Jurkat, Clone E6-1 (cell line): ENCODE data around the gene RPS2.

Experiments used
- DNase-seq: peaks from one replicate; pipeline ENCODE4 v3.0.0-alpha.2; 2011; ENCODE audit warnings: low read depth, low spot score
- H3K4me3 ChIP-seq: 2 replicates; pipeline ENCODE4 v1.5.1; 2011; ENCODE audit warnings: mild to moderate bottlenecking, low read length, control low read depth, moderate library complexity

RPS2 gene

GRCh38 chr16:1914988-1915387 lies 49.6 kb downstream of the RPS2 start:
- no peak overlapping the region for H3K4me3 ChIP-seq
- DNase-seq, result no peak

- H3K4me3 ChIP-seq, result no peak overlapping the region
- no peak for DNase-seq
Measured at GRCh38 chr16:1914084-1914608, 50.5 kb downstream of the RPS2 start.

DNA sequence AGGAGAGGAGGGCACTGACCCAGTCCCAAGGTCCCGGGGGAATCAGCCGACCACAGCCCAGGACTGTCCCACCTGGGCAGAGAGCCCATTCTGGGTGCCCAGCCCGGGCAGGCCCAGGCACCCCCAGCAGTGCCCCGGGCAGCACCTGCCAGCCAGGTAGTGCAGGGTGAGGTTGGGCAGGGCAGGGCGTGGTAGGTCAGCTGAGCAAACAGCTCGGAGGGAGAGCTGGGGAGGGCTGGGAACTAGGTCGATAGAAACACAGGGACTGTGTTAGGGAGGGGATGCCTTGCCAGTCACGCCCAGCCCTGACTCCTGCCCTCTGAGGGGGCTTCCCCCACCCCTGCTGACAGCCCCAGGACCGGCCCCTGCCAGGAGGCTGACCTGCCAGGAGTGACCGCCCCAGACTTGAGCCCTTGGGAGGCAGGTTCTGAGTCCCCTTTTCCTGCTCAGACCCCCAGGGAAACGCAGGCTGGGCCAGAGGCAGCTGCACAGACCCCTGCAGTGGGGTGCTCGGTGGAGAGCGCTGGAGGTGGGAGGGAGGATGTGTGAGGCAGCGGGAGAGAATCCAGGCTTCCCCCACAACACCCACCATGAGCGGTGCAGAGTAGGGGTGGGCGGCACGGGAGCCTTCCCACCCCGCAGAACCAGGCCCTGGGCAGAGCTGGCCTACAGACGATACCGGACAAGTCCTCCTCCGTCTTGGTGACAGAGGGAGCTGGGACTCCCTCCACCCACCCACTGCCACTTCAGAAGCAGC lies 51.1 kb downstream of the RPS2 start:
- no peak for DNase-seq
- H3K4me3 ChIP-seq, result no peak overlapping the region

GRCh38 chr16:1912215-1912543 lies 52.4 kb downstream of the RPS2 start:
- no peak for DNase-seq
- no peak overlapping the region for H3K4me3 ChIP-seq
